ENCODE data around the gene TUBB4B.

- TF ChIP-seq CTCF (conservative IDR thresholded peaks at IDR 0.05; ENCODE audit: low read depth, low read length) (no peak), EZH2 (IDR thresholded peaks at IDR 0.05; ENCODE audit: low read length, unreplicated experiment) (no peak)
Measured at GRCh38 chr9:137221506-137222111, 19.5 kb upstream of the TUBB4B start.

Measured in PC-3 (cell line).